Effector memory CD8-positive, alpha-beta T cell (primary cell): ENCODE measurements around the gene HLX.

Experiments
- ATAC-seq: fragments of 150-1000 bp; cut with Tn5 transposase; replicated peaks from 2 replicates; pipeline ENCODE4 v1.10.0; 2021; ENCODE audit warnings: mild to moderate bottlenecking, moderate library complexity
- DNase-seq, 3 experiments: peaks; one replicate each; pipeline ENCODE4 v3.0.0; 2021
- H3K27ac Mint-ChIP-seq, 2 donors: one replicate each; pipeline ENCODE4 v1.8.0; 2022; ENCODE audit warnings: mild to moderate bottlenecking in 2 of 2, mixed read lengths in 2 of 2, moderate library complexity in 2 of 2
- H3K27me3 Mint-ChIP-seq, 2 donors: one replicate each; pipeline ENCODE4 v1.8.0; 2022; ENCODE audit warnings: mixed read lengths in 2 of 2
- H3K36me3 Mint-ChIP-seq: one replicate; pipeline ENCODE4 v1.8.0; 2022; ENCODE audit warnings: mild to moderate bottlenecking, moderate library complexity, mixed read lengths; ENCODE audit not compliant: insufficient read depth
- H3K4me1 Mint-ChIP-seq, 2 donors: one replicate each; pipeline ENCODE4 v1.8.0; 2022; ENCODE audit warnings: low read depth in 2 of 2, mixed read lengths in 2 of 2
- H3K4me3 Mint-ChIP-seq, 2 donors: one replicate each; pipeline ENCODE4 v1.8.0; 2022; ENCODE audit warnings: mild to moderate bottlenecking in 2 of 2, mixed read lengths in 2 of 2, moderate library complexity in 2 of 2
- H3K9me3 Mint-ChIP-seq, 2 donors: one replicate each; pipeline ENCODE4 v1.8.0; 2022; ENCODE audit warnings: mixed read lengths in 2 of 2

Gene HLX

DNA sequence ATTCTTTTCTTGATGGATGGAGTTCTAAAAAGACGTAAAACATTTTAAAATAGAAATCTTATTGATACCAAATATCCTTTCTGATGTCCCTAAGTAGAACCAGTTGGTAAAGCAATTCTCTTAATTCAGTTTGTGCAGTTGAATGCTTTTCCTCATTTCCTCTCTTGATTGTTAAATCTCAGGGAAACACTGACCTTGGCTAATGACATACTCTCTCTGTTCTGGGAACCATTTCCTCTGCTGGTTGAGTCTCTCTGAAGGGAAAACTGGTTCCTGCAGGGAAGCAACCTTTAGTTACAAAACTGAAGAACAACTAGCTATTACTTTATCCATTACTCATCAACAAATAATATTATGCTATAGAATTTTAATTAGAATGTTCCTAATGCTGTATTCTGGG is 36.7 kb downstream of the HLX start:
- no peaks in the 10 kb centered on the region for H3K4me1 Mint-ChIP-seq
- H3K4me3 Mint-ChIP-seq, result no peak overlapping the region
- H3K27ac Mint-ChIP-seq, result no peak overlapping the region
- H3K9me3 Mint-ChIP-seq, result no peaks in the 10 kb centered on the region
- ATAC-seq (no peak), DNase-seq (no peak)
- peaks cover 0 to 26% of the 10 kb centered on the region in 2 donors for H3K27me3 Mint-ChIP-seq
- no peaks in the 10 kb centered on the region for H3K36me3 Mint-ChIP-seq

DNA sequence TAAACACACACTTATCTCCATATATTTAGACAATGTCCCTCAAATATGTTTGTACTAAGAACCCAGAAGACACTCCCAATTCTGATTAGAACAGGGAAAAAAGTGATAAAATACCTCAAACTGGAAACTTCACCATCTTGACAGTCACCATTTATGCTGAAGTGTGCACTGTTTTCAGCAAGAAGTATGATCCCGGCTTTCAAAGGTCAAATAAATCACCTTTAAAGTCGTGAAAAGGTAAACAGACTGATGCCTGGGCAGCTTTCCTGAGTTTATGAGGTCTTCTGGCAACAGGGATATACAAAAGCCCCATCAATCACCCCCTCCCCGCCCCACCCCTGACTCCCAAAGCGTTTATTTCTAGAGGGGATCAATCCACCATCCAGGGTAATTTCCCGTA is 37.9 kb downstream of the HLX start:
- no peak overlapping the region for H3K27ac Mint-ChIP-seq
- peaks cover 0 to 26% of the 10 kb centered on the region in 2 donors for H3K27me3 Mint-ChIP-seq
- DNase-seq, result no peak
- no peaks in the 10 kb centered on the region for H3K9me3 Mint-ChIP-seq
- no peak overlapping the region for H3K4me3 Mint-ChIP-seq
- ATAC-seq, result no peak
- no peaks in the 10 kb centered on the region for H3K4me1 Mint-ChIP-seq
- H3K36me3 Mint-ChIP-seq, result no peaks in the 10 kb centered on the region

DNA sequence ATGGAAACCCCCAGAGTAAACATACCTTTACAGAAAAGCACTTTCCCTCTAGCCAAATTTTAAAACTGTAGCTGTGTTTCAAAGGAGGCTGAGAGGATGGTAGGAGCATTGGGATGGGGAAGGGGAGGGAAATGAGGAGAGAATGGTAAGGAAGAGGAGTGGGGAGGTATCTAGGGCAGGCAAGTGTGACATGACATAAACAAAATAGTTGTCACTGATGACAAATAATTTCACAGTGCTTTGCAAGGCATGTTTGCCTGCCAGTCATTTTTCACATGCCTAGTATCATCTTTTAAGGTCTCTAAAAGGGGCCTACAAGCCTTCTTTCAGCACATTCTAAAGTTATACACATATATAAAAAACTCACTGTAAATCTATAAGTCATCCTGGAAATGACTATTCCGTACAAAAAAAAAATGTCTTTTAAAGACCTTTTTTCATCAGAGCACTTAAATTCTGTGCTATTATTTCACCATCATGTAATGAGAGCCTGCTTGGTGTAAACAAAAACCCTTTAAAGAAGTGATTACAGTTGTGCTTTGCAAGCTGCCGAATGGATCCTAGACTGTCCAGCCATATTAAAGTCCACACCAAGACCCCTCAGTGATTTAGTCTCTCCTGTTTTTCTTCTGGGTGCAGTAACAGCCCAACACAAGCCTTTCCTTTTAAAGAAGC is 38.4 kb downstream of the HLX start:
- H3K4me1 Mint-ChIP-seq, result no peaks in the 10 kb centered on the region
- no peak overlapping the region for H3K4me3 Mint-ChIP-seq
- H3K9me3 Mint-ChIP-seq, result no peaks in the 10 kb centered on the region
- H3K27me3 Mint-ChIP-seq, result peaks cover 0 to 26% of the 10 kb centered on the region in 2 donors
- no peaks in the 10 kb centered on the region for H3K36me3 Mint-ChIP-seq
- no peak overlapping the region for H3K27ac Mint-ChIP-seq
- ATAC-seq, result no peak
- DNase-seq, result no peak

DNA sequence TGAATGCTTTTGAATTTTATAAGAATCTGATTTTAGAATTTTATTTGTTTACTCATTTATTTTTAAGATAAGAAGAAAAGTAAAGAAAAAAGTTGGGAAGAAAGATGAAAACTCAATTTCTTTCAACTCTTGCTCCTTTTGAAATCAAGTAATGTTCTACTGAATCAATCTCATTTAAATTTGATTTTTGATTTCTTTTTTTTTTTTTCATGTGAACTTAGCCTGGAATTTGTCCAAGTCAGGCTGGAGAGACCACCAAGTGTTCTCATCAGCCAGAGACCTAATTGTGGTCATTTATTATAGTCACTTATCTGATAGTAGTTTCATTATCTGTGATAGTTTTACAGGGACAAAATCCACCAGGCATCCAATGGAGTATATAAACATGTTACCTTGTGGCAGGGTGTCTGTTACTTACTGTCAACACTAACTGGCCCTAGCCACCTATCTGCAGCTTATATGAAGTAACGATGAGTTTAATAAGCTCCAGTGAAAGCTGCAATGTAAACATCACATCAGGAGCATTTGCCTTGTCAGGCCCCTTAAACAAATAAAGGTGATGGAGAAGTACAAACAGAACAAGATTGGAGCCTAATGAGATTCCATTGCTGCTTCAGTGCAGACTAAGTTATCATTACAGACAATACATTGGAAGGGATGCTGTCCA is 39.2 kb downstream of the HLX start:
- no peak overlapping the region for H3K4me3 Mint-ChIP-seq
- no peaks in the 10 kb centered on the region for H3K9me3 Mint-ChIP-seq

DNA sequence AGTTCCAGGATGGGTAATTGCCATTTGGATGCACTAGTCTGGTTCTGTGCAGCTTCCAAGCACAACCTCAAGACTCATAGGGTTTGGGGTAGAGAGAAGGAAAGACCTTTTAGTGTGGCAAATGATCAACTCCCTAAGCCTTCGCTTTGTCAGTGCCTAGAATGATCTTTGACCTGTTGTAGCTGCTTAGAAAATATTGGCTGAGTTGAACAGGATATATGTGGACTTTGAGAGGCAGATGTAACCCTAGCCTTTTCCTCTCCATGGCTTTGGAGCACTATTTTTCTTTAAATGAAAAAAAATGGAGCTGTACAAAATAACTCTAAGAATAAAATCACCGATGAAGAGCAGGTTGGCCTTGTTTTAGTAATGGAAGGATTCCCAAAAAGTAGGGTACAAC is 41.7 kb downstream of the HLX start:
- H3K4me1 Mint-ChIP-seq, result no peaks in the 10 kb centered on the region
- ATAC-seq, result no peak
- DNase-seq, result no peak
- no peak overlapping the region for H3K27ac Mint-ChIP-seq
- H3K9me3 Mint-ChIP-seq, result no peaks in the 10 kb centered on the region
- no peak overlapping the region for H3K4me3 Mint-ChIP-seq
- H3K27me3 Mint-ChIP-seq, result peaks cover 0 to under 1% of the 10 kb centered on the region in 2 donors
- H3K36me3 Mint-ChIP-seq, result no peaks in the 10 kb centered on the region

More for the DNA sequence above, 39.2 kb downstream of the HLX start:
- H3K27ac Mint-ChIP-seq, result no peak overlapping the region
- no peak for ATAC-seq
- DNase-seq, result no peak
- peaks cover 0 to 26% of the 10 kb centered on the region in 2 donors for H3K27me3 Mint-ChIP-seq
- H3K36me3 Mint-ChIP-seq, result no peaks in the 10 kb centered on the region
- no peaks in the 10 kb centered on the region for H3K4me1 Mint-ChIP-seq

DNA sequence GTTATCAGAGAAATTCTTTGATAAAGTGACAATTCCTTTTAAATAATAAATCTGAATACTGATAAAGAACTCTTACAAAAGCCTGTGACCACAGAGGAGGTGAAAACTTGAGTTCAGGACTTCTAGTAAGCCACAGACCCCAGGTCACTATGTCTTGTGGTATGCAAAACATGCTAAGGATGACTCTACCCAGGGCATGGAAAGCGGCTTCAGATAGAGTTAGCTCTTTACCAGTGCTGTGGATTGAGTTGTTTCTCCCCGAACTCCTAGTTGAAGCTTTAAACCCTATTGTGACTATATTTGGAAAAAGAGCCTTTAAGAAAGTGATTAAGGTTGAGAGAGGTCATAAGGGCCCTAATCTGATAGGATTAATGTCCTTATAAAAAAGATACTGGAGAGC is 42.3 kb downstream of the HLX start:
- Mint-ChIP-seq H3K36me3 (no peaks in the 10 kb centered on the region), H3K4me1 (no peaks in the 10 kb centered on the region), H3K27me3 (peaks cover 0 to 5% of the 10 kb centered on the region in 2 donors), H3K4me3 (no peak overlapping the region), H3K27ac (no peak overlapping the region), H3K9me3 (no peaks in the 10 kb centered on the region)
- DNase-seq, result no peak
- no peak for ATAC-seq

DNA sequence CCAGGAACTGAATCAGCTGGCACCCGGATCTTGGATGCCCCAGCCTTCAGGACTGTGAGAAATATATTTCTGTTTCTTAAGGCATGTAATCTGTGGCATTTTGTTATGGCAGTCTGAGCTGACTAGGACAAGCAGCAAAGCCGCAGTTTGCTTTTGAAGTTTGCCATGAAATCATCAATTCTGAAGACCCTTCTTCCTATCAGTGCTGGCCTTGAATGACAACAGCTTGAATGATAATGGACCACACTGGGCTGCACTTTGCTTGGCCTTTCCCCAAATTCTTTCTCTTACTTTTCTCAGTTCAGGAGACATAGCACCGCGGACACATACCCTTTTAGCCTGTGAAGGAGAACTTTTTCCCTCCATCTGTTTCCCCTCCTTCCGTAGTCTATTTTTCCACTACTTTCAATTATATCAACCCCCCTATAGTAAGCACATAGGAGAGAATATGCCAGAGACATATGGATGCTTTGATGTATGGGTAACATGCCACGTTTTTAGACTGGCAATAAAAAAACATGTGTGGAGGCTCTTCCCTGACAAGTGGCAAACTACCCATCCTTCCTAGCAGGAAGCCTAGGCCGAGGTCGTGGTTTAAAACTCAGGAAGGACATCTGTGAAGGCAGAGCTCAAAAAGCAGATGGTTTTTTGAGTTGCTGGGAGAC is 42.9 kb downstream of the HLX start:
- no peak overlapping the region for H3K4me3 Mint-ChIP-seq
- no peaks in the 10 kb centered on the region for H3K9me3 Mint-ChIP-seq
- no peak overlapping the region for H3K27ac Mint-ChIP-seq
- ATAC-seq (no peak), DNase-seq (no peak)
- H3K4me1 Mint-ChIP-seq, result no peaks in the 10 kb centered on the region
- no peaks in the 10 kb centered on the region for H3K36me3 Mint-ChIP-seq
- peaks cover 0 to 5% of the 10 kb centered on the region in 2 donors for H3K27me3 Mint-ChIP-seq

DNA sequence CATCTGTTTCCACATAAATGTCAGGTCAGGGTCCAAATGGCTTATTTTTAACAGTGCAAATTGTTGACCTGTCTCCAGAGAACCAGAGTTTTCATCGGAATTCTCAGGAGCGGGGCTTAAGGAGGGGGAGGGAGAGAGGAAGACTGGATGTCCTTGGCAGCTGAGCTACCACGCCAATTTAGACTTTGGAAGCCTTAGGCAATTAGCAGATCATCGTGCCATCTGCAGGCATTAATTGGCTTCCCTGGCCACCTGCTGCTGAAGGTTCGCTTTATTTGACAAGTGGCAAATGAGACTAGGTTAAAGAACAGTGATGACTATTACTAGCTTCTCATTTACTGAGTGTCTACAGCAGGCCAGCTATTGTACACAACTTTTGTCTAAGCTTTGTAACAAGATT is 43.7 kb downstream of the HLX start:
- no peak overlapping the region for H3K4me3 Mint-ChIP-seq
- no peaks in the 10 kb centered on the region for H3K4me1 Mint-ChIP-seq
- no peak overlapping the region for H3K27ac Mint-ChIP-seq
- DNase-seq, result no peak
- no peaks in the 10 kb centered on the region for H3K36me3 Mint-ChIP-seq
- H3K9me3 Mint-ChIP-seq, result peaks cover 0 to 2% of the 10 kb centered on the region in 2 donors
- ATAC-seq, result no peak
- peaks cover 0 to 5% of the 10 kb centered on the region in 2 donors for H3K27me3 Mint-ChIP-seq

DNA sequence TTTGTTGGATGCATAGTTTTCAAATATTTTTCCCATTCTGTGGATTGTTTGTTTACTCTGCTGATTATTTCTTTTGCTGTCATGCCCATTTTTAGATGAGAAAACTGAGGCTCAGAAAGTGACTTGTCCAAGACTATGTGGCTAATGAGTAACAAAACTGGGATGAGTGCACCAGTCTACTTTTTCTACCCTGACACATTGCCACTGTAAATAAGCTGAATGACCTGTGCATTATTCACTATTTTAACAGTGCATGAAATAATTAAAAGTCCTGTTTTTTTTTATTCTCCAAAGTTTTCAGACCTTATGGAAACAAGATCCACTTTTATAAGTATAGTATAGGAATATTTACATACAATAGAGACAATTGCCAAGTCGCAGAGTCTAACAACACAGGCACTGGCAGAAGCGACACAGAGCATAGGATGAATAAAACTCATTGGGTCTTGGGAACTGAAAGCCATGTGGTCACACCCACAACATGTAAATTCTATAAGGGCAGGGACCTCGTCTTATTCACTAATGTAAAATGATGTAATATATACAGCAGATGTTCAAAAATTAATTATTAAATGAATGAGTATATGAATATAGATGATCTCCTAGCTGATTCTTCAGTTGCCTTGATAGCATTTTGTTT is 45.2 kb downstream of the HLX start:
- H3K36me3 Mint-ChIP-seq, result no peaks in the 10 kb centered on the region
- H3K4me1 Mint-ChIP-seq, result no peaks in the 10 kb centered on the region
- peaks cover 0 to 4% of the 10 kb centered on the region in 2 donors for H3K9me3 Mint-ChIP-seq
- ATAC-seq, result no peak
- H3K4me3 Mint-ChIP-seq, result no peak overlapping the region
- H3K27ac Mint-ChIP-seq, result no peak overlapping the region
- peaks cover 0 to 10% of the 10 kb centered on the region in 2 donors for H3K27me3 Mint-ChIP-seq
- DNase-seq, result no peak

DNA sequence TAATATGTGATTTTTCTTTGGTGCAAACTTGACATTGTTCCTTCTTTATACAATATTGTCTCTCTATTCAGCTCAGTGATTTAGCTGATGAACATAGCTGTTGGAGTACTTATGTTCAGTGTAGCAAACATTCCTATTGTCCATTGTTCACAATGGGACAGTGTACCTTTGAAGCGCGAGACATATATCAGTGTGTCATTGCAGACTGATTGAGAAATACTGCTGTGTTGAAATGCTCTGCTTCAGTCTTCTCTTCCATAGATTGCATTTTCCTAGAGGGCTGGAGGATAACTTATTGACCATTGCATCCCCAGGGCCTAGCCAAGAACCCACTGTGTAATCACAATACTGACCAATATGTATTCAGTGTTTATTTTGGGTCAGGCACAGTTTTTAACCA is 46.5 kb downstream of the HLX start:
- Mint-ChIP-seq H3K27ac (no peak overlapping the region), H3K4me3 (no peak overlapping the region), H3K36me3 (no peaks in the 10 kb centered on the region), H3K27me3 (peaks cover 0 to 10% of the 10 kb centered on the region in 2 donors), H3K4me1 (no peaks in the 10 kb centered on the region), H3K9me3 (peaks cover 0 to 5% of the 10 kb centered on the region in 2 donors)
- DNase-seq (no peak), ATAC-seq (no peak)

DNA sequence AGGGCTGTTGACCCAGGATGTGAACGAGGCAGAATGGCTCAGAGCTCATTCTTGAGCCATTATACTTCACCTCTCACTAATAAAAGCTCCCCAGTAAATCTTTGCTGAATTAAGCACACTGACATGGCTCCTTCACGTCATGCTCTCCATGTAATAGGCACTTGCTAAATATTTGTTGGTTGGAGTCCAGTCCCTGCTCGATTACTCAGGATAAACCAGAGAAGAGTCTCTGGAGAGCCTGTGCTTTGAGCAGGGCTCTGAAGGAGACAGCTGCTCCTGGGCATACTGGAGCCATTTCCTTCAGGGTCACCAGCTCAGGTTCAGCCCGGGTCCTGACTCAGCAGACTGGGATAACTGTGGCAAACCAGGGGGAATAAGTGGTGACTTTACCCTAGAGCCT is 46.9 kb downstream of the HLX start:
- H3K4me3 Mint-ChIP-seq, result no peak overlapping the region
- H3K4me1 Mint-ChIP-seq, result no peaks in the 10 kb centered on the region
- peaks cover 0 to 5% of the 10 kb centered on the region in 2 donors for H3K9me3 Mint-ChIP-seq
- H3K36me3 Mint-ChIP-seq, result no peaks in the 10 kb centered on the region
- H3K27ac Mint-ChIP-seq, result no peak overlapping the region
- DNase-seq (no peak), ATAC-seq (no peak)
- H3K27me3 Mint-ChIP-seq, result peaks cover 0 to 10% of the 10 kb centered on the region in 2 donors

DNA sequence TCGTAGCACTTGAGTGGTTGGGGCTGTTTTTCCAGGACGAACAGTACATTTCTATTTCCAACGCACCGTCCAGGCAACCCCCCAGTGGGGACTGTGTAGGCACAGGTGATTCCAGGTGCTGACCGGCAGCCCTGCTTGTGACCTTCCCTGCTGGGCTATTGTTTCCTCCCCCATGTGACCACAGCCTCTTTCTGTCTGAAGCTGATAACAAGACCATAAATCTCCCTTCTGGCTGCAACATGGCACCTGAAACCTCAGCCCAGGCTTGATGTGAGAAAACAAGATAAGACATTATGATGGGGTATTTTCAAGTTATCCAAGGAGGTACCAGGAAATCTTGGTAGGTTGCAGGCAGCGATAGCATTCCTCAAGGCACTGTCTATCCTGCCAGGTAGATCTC is 48.2 kb downstream of the HLX start:
- H3K27me3 Mint-ChIP-seq, result peaks cover 0 to 10% of the 10 kb centered on the region in 2 donors
- H3K4me1 Mint-ChIP-seq, result no peaks in the 10 kb centered on the region
- H3K36me3 Mint-ChIP-seq, result no peaks in the 10 kb centered on the region
- DNase-seq (no peak), ATAC-seq (no peak)
- H3K4me3 Mint-ChIP-seq, result no peak overlapping the region
- H3K9me3 Mint-ChIP-seq, result peaks cover 0 to 5% of the 10 kb centered on the region in 2 donors
- H3K27ac Mint-ChIP-seq, result no peak overlapping the region

DNA sequence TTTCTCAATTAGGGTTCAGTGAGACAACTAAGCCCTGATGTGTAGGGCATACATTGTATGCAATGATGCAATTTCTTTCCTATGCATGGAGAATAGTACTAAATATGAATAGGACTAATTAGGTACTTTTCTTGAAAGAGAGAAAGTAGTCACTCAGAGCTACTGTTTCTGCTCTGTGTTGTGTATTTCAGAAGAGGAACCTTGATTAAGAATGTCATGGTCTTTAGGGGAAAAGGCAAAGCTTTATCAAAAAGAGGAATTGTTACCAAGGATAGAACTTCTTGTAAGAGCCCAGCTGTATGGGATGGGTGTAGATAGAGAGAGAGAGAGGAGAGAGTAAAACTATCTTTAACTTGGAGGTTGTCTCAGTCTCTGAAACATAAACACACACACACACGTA is 49.1 kb downstream of the HLX start:
- peaks cover 0 to 5% of the 10 kb centered on the region in 2 donors for H3K9me3 Mint-ChIP-seq
- no peak for DNase-seq
- no peaks in the 10 kb centered on the region for H3K4me1 Mint-ChIP-seq
- no peak overlapping the region for H3K4me3 Mint-ChIP-seq
- peaks cover 0 to 10% of the 10 kb centered on the region in 2 donors for H3K27me3 Mint-ChIP-seq
- ATAC-seq, result no peak
- H3K27ac Mint-ChIP-seq, result no peak overlapping the region
- H3K36me3 Mint-ChIP-seq, result no peaks in the 10 kb centered on the region
